Right atrium auricular region (tissue), 2 donors: ENCODE data around the gene LIPK. TPM values are rescaled to one million over a fixed set of nuclear protein-coding genes. Genes with fewer than 3 reads are reported as not detected.

Experiments used
- DNase-seq: peaks from one replicate; pipeline ENCODE4 v3.0.0-alpha.2; 2019; ENCODE audit warnings: low spot score
- H3K27ac ChIP-seq, 2 donors: fragments of 200-600 bp; sonication (generic); 1 replicate in 1 of 2; 2 replicates in 1 of 2; pipeline ENCODE4 v1.5.1; 2016 to 2019
- H3K27me3 ChIP-seq, 2 donors: fragments of 200-600 bp; sonication (generic); one replicate each; pipeline versions ENCODE4 v1.5.1 to v1.6.0; 2017 to 2019
- H3K36me3 ChIP-seq: fragments of 200-600 bp; sonication (generic); one replicate; pipeline ENCODE4 v1.5.1; 2016
- H3K4me1 ChIP-seq, 2 donors: fragments of 200-600 bp; sonication (generic); one replicate each; pipeline versions ENCODE4 v1.5.1 to v1.6.0; 2017 to 2019
- H3K4me3 ChIP-seq, 2 donors: fragments of 200-600 bp; sonication (generic); 1 replicate in 1 of 2; 2 replicates in 1 of 2; pipeline ENCODE4 v1.5.1; 2017 to 2019; ENCODE audit warnings: mild to moderate bottlenecking in 1 of 2, moderate library complexity in 1 of 2
- H3K9me3 ChIP-seq, 2 donors: fragments of 200-600 bp; sonication (generic); one replicate each; pipeline ENCODE4 v1.5.1; 2019
- CTCF ChIP-seq, 2 donors: fragments of 200-600 bp; sonication (generic); IDR thresholded peaks; one replicate each; pipeline ENCODE4 v1.5.1; 2019; ENCODE audit warnings: antibody characterized with exemption in 2 of 2
- total RNA-seq, 2 donors: library from RNA; depleted of rRNA; stranded (reverse); fragments of >200 nt; gene quantifications; one replicate each; pipeline ENCODE4 v1.1.0, GENCODE V29; 2016

Gene LIPK
- total RNA-seq, 2 donors from 2014 or later: not detected

GRCh38 chr10:88664142-88664541 is 41.9 kb upstream of the LIPK start, which contains the start of gene LIPF:
Gene LIPF (plus strand): TSS chr10:88664442. CDS start chr10:88667298, 2,856 bp downstream.
- TF ChIP-seq CTCF (IDR thresholded peaks at IDR 0.05): no peak
- Histone ChIP-seq H3K27me3 (no peaks in the 10 kb centered on the region), H3K36me3 (no peaks in the 10 kb centered on the region), H3K4me1 (no peaks in the 10 kb centered on the region), H3K4me3 (no peak within 1 kb of the TSS), H3K27ac (no peak within 1 kb of the TSS), H3K9me3 (no peaks in the 10 kb centered on the region)
- no peak for DNase-seq

- H3K27ac ChIP-seq: no peak overlapping the region
- no peak for DNase-seq
- H3K27me3 ChIP-seq: no peaks in the 10 kb centered on the region
- no peak overlapping the region for H3K4me3 ChIP-seq
- H3K36me3 ChIP-seq: no peaks in the 10 kb centered on the region
- TF ChIP-seq CTCF (IDR thresholded peaks at IDR 0.05): no peak
- no peaks in the 10 kb centered on the region for H3K9me3 ChIP-seq
- H3K4me1 ChIP-seq: no peaks in the 10 kb centered on the region
Observed at GRCh38 chr10:88668465-88668864, 37.6 kb upstream of the LIPK start.

GRCh38 chr10:88670497-88670896 is 35.6 kb upstream of the LIPK start:
- DNase-seq: no peak
- Histone ChIP-seq H3K4me1 (no peaks in the 10 kb centered on the region), H3K9me3 (no peaks in the 10 kb centered on the region), H3K27ac (no peak overlapping the region), H3K27me3 (no peaks in the 10 kb centered on the region), H3K36me3 (no peaks in the 10 kb centered on the region), H3K4me3 (no peak overlapping the region)
- TF ChIP-seq CTCF (IDR thresholded peaks at IDR 0.05): no peak

- H3K36me3 ChIP-seq: no peaks in the 10 kb centered on the region
- no peak for TF ChIP-seq CTCF (IDR thresholded peaks at IDR 0.05)
- H3K27ac ChIP-seq: no peak overlapping the region
- no peaks in the 10 kb centered on the region for H3K27me3 ChIP-seq
- no peak for DNase-seq
- H3K4me3 ChIP-seq: no peak overlapping the region
- H3K4me1 ChIP-seq: no peaks in the 10 kb centered on the region
- H3K9me3 ChIP-seq: no peaks in the 10 kb centered on the region
Observed at GRCh38 chr10:88672041-88672440, 34.0 kb upstream of the LIPK start.

- H3K27ac ChIP-seq: no peak overlapping the region
- DNase-seq: no peak
- H3K9me3 ChIP-seq: no peaks in the 10 kb centered on the region
- TF ChIP-seq CTCF (IDR thresholded peaks at IDR 0.05): no peak
- no peaks in the 10 kb centered on the region for H3K27me3 ChIP-seq
- H3K4me3 ChIP-seq: no peak overlapping the region
- H3K36me3 ChIP-seq: no peaks in the 10 kb centered on the region
- no peaks in the 10 kb centered on the region for H3K4me1 ChIP-seq
Observed at GRCh38 chr10:88676283-88677060, 29.6 kb upstream of the LIPK start.

- Histone ChIP-seq H3K4me1 (no peaks in the 10 kb centered on the region), H3K36me3 (no peaks in the 10 kb centered on the region), H3K9me3 (no peaks in the 10 kb centered on the region), H3K4me3 (no peak overlapping the region), H3K27ac (no peak overlapping the region), H3K27me3 (no peaks in the 10 kb centered on the region)
- DNase-seq: no peak
- TF ChIP-seq CTCF (IDR thresholded peaks at IDR 0.05): no peak
Observed at GRCh38 chr10:88680958-88681357, 25.1 kb upstream of the LIPK start.
